NCI-H1092 treated with DMSO at 0.1 percent for 48 hours (cell line): Measurements from ENCODE around the gene OLFM2.

Experiments
- DNase-seq: peaks from one replicate; lab custom pipeline; 2025; lab: John Stamatoyannopoulos, UW

The OLFM2 gene

DNA sequence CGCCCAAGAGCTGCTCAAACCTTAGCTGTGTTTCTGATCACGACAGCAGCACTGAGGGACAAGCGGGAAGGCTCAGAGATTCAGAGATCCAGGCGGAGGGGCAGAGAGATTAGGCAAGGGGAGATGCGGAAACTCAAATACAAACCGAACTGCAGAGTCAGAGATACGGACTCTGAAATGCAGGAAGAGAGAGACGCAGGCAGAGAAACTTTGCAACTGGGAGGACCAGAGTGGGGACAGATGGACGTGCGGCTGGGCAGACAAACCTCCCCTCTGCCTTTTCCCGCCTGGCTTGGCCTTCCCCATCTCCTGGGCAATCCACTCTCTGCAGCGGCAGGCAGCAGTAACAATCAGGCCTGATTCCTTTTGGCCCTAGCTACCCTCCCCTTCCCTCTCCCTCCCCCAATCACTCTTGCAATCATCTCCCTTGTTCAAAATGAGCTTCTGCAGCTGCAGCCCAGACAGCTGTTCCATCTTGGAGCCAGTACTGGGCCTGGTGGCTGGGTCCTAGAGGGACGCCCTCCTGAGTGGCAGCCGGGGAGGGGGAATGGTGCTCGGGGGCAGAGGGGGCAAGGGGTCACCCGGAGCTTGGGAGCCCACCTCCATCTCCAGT, 29.7 kb downstream of the OLFM2 start:
- no peak for DNase-seq

DNA sequence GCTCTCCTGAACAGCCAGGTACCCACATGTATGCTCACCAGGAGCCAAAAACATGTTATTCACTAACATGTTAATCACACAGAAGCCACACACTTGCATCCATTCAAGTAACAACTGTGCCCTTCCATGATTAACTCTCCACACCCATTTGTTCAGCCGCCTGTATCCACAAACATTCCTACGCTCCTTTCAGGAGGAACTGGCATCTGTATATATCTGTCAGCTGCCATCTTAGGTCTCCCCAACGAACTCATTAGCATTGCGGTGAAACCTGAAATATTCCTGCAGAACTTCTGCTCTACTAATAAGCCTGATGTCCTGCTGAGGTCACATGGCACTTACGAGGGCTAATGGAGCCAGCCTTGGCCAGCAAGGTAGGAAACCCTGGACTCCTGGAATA, 33.0 kb downstream of the OLFM2 start:
- DNase-seq, result no peak

GRCh38 chr19:9901642-9902041, 34.7 kb downstream of the OLFM2 start:
- DNase-seq, result no peak

GRCh38 chr19:9901020-9901419, 35.3 kb downstream of the OLFM2 start:
- DNase-seq, result no peak

DNA sequence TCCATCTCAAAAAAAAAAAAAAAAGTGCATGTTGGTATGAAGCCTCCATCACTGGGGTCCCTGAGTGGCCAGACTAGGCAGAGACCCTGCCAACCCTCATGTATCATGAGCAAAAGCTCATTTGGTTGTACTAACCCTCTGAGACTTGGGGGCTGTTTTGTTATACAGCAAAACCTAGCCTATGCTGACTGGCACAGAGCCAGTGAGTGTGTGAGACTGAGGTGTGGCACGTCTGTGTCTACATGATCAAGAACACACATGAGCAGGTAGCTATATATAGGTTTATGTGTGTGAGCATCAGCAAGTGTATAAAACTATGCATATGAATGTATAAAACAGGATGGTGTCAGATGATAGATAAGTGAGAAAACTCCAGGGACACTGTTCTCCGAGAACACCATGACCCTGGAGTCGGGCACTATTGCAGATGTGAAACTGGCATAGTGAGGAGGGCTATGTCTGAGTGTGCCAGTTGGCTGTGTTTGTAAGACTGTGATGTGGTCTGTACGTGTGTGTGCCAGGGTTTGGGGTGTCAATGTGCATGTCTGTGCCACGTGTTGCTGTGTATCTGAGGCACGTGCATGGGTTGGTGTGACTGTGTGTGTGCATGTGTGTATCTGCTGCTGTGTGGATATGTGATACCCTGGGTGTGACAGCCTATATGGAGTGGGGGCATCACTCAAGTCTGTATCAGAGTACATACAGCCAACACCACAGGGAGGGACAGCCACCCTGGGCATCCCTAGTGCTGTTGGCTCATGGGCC, 44.5 kb downstream of the OLFM2 start:
- DNase-seq, result no peak

GRCh38 chr19:9885077-9885552, 51.2 kb downstream of the OLFM2 start:
- peak; percentile 76 for DNase-seq

GRCh38 chr19:9883764-9884163, 52.6 kb downstream of the OLFM2 start:
- DNase-seq, result no peak

GRCh38 chr19:9883231-9883758, 53.0 kb downstream of the OLFM2 start:
- peak; percentile 89 for DNase-seq

- no peak for DNase-seq
Observed at GRCh38 chr19:9881720-9882119, 54.6 kb downstream of the OLFM2 start.

DNA sequence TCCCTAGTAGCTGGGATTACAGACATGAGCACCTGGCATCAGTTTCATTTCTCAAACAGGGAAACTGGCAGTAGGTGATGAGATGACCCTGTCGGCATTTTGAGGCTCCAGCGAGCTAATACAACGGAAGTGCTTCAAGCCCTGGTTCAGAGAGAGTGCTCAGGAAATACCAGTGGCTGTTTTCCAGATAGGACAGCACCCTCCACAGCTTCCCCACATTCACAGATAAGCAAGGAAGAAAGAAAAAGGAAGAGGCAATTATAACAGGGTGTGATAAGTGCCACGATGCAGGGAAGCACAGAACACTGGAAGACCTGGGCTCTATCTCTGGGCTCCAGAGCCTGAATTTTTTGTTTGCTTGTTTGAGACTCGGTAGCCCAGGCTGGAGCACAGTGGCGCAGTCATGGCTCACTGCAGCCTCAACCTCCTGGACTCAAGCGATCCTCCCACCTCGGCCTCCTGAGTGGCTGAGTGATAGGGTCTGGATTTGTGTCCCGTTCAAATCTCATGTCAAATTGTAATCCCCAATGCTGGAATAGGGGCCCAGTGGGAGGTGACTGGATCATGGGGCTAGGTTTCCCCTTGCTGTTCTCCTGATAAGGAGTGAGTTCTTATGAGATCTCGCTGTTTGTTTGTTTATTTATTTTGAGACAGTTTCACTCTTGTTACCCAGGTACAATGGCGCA, 57.7 kb downstream of the OLFM2 start:
- no peak for DNase-seq

- DNase-seq, result no peak
Observed at GRCh38 chr19:9877780-9878510, 58.4 kb downstream of the OLFM2 start.

DNA sequence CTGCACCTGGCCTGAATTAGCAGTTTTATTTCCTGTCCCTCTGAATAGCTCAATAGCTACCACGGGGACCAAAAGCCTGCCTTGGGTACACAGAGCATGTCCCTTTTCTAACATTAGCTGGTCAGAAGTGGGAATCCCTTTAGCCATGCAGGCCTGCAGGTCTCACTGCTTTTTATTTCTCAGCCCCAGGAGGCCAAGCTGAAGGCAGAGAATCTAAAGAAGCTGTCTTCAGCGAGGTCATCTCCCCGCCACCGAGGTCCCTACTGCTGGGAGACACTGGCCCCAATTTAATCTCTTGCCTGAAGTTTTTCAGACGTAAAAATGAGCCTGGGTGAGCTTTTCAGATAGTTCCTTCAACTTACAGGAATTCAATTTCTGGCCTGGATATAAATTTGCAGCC, 60.5 kb downstream of the OLFM2 start:
- DNase-seq, result no peak

DNA sequence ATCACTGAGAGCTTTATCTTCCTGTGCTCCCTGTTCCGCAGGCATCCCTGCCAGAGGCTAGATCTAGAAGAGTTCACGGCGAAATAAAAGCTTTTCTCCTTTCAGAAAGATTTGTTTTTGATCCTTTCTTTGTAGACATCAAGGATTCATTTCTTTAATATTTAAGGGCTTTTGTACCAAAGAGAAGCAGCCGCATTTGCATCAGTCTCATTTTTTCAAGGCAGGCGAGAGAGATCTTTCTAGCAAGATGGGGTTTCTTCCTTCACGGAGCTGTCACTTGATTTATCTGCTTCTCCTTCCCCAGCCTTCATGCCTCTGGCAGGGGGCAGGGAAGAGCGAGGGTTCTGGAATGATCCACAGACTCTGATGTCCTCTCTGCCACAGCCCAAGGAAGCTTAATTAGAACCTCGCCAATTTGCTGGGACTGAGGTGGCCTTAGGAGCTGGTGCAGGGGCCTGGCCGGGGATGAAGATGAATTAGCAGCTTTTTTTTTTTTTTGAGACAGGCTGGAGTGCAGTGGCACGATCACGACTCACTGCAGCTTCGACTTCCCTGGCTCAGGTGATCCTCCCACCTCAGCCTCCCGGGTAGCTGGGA, 61.2 kb downstream of the OLFM2 start:
- DNase-seq, result no peak

DNA sequence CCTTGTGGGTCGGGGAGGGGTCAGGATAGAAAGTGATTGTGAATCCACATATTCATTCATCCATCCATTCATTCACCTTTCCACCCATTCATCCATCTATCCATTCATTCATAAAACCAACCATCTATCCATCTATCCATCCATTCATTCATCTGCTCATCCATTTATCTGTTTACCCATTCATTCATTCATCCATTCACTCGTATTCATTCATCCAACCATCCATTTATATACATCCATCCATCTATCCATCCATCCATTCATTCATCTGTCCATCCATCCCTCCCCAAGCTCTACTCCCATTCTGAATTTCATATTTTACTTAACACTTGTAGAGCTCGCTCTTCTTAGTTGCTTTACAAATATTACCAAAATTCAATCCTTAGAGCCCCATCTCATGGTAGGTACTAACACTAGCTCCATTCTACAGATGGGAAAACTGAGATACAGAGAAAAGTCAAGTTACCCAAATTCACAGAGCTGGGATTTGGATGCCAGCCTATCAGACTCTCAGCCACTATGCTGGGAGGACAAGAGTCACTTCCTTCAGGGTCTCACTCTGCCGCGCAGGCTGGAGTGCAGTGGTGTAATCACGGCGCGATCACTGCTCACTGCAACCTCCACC, 63.6 kb downstream of the OLFM2 start:
- DNase-seq, result no peak

DNA sequence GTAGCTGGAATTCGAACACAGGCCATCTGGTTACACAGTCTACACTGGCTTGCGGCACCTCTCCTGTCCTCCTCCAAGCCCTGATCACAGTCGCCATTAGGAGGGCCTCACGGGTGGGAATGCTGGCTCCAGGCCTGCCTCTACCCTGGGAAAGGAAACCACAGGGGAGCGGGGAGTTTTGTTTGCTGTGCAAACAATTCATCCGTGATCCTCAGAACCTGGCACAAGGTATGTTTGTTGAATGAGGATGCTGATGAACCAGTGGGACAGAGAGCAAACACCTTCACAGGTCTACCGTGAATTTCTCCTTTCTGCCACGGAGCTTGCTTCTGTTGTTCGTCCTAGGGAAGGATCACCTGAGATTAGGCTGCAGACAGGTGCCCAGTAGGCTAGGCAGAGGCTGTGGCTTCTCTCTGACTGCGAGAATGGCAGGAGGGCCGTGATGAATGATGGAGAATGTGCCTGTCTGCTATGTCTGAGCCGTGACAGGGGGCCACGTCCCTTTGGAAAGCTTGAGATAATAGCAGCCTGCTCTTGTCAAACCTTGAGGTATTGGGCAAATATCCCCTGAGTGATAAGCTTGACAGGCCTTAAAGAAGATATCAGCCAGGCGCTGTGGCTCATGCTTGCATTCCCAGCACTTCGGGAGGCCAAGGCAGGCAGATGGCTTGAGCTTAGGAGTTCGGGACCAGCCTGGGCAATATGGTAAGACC, 64.5 kb downstream of the OLFM2 start:
- peak; percentile 51 for DNase-seq

DNA sequence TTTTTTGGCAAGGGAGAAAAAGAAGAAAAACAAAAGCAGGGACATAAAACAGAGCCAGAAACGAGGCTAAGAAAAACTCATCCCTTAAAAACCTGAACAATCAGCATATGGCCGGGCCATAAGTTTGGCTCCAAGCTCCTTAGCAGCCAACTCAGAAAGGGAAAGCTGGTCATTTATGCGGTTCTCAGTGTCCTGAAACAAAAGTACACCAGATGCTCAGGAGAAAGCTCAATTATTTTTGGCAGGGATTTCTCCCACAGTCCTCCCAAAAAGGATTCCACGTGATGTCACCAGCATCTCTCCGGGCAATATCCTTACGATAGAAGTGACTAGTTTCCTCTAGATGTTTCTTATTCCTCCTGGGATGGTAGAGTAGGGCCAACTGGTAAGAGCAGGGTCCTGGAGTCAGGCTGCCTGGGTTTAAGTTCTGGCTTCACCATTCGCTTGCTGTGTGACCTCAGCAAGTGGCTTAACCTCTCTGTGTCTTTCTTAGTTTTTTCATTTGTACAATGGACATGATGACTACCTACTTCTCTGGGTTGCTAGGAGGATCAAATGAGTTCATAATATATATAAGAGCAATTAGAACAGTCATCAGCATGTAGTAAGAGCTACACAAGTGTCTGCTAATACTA, 67.2 kb downstream of the OLFM2 start:
- no peak for DNase-seq

- DNase-seq, result no peak
Observed at GRCh38 chr19:9865732-9866501, 70.4 kb downstream of the OLFM2 start.

DNA sequence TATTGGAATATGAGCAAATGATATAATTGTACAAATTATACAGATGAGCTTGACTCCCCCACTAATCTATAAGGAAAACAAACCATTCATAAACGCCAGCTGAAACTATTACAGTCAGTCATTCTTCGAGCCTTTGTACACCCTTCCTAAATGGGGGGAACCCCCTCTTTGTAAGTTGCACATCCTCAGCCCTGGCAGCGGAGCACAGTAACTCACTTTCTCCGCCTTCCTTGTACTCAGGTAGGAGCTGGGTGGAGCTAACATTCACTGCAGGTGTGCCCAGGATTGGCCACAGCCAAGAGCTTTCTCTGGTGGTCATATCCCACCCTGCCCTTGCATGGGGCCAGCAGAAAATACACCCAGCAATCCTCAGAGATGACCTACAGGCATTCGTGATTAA, 72.6 kb downstream of the OLFM2 start:
- no peak for DNase-seq

DNA sequence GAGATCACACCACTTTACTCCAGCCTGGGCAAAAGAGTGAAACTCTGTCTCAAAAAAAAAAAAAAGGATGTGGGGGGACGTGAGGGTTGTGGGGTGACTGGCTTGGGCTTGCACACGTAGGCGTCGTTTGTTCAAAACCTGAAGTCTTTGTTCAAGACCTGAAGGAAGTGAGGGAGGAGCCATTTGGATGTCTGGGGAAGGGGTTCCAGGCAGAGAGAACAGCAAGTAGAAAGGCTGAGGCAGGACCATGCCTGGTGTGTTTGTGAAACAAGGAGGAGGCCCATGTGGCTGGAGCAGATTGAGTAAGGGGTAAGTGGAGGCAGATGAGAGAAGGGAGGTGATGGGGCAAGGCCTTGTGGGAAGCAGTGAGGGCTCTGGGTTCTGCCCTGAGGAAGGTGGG, 73.4 kb downstream of the OLFM2 start:
- no peak for DNase-seq
